Ascending aorta (tissue), 2 donors: ENCODE measurements around the gene CCDC86. TPM values are rescaled to one million over a fixed set of nuclear protein-coding genes. Genes with fewer than 3 reads are reported as not detected.

Experiments
- DNase-seq, 2 donors: peaks; one replicate each; pipeline ENCODE4 v3.0.0-alpha.2; 2019; ENCODE audit warnings: low spot score in 2 of 2
- H3K27ac ChIP-seq, 2 donors: fragments of 200-600 bp; sonication (generic); one replicate each; pipeline ENCODE4 v1.5.1; 2016 to 2017; ENCODE audit warnings: mild to moderate bottlenecking in 1 of 2
- H3K27me3 ChIP-seq: fragments of 200-600 bp; sonication (generic); one replicate; pipeline ENCODE4 v1.5.1; 2017
- H3K36me3 ChIP-seq, 2 donors: fragments of 200-600 bp; sonication (generic); one replicate each; pipeline ENCODE4 v1.5.1; 2016
- H3K4me1 ChIP-seq, 2 donors: fragments of 200-600 bp; sonication (generic); one replicate each; pipeline ENCODE4 v1.5.1; 2016 to 2017; ENCODE audit warnings: mild to moderate bottlenecking in 1 of 2
- H3K4me3 ChIP-seq, 2 donors: fragments of 200-600 bp; sonication (generic); one replicate each; pipeline ENCODE4 v1.5.1; 2016 to 2017; ENCODE audit warnings: mild to moderate bottlenecking in 1 of 2
- H3K9me3 ChIP-seq, 2 donors: fragments of 200-600 bp; sonication (generic); one replicate each; pipeline ENCODE4 v1.5.1; 2016
- CTCF ChIP-seq, 3 experiments: fragments of 200-600 bp in 2 of 3; fragments of 450-650 bp in 1 of 3; sonication (generic) in 2 of 3; IDR thresholded peaks; one replicate each; pipeline ENCODE4 v1.5.1; 2016 to 2019; ENCODE audit warnings: antibody characterized with exemption in 3 of 3, mild to moderate bottlenecking in 1 of 3, moderate library complexity in 1 of 3
- intact Hi-C: fragments of 100-400 bp; cut with DNase I; formaldehyde crosslinking; loops from one replicate; pipeline ENCODE4 v1.15.1; 2023
- total RNA-seq: library from RNA; depleted of rRNA; stranded (reverse); fragments of >200 nt; gene quantifications from one replicate; pipeline ENCODE4 v1.1.0, GENCODE V29; 2016

CCDC86 gene
- total RNA-seq, 1 donor from 2014 or later: 16.0 TPM

DNA sequence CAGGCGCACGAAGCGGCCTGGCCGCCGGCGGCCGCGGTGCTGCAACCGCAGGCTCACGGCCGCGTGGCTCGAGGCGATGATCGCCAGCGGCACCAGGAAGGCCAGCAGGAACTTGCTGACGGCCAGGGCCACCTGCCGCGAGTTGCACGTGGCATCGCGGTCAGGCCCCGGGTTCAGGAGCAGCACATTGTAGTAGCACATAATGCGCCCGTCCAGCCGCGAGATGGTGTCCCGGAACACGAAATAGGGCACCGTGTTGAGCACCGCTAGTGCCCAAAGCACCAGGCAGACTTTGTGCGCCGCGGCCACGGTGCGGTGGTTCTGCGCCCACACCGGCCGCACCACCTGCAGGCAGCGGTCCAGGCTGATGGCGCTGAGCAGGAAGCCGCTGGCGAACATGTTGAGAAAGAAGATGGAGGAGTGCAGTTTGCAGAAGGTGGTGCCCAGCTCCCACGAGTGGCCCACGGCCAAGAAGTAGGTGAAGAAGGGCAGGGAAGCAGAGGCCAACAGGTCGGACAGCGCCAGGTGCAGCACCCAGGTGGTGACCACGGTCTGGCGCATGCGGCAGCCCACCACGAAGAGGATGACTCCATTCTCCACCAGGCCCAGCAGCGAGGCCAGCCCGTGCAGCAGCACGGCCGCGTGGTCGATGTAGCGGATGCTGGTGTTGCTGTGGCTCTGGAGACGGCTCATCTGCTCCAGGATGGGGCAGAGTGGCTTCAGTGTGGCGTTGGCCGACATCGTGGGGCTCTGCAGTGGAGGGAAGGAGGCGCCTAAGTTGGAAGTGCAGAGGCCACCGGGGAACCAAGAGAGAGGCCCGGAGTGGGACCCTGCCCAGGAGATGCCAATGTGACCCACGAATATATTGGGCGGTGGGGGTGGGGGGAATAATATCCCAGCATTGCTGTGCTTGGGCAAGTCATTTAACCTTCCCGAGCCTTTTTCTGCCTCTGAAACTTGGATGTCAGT is 11.4 kb downstream of the CCDC86 start:
- no peak overlapping the region for H3K27ac ChIP-seq
- peaks cover 27 to 33% of the 10 kb centered on the region in 2 donors for H3K36me3 ChIP-seq
- no peak for DNase-seq
- H3K27me3 ChIP-seq: no peaks in the 10 kb centered on the region
- intact Hi-C loops: no loop called here
- no peak for TF ChIP-seq CTCF (IDR thresholded peaks at IDR 0.05)
- H3K4me3 ChIP-seq: no peak overlapping the region
- no peaks in the 10 kb centered on the region for H3K9me3 ChIP-seq
- no peaks in the 10 kb centered on the region for H3K4me1 ChIP-seq

DNA sequence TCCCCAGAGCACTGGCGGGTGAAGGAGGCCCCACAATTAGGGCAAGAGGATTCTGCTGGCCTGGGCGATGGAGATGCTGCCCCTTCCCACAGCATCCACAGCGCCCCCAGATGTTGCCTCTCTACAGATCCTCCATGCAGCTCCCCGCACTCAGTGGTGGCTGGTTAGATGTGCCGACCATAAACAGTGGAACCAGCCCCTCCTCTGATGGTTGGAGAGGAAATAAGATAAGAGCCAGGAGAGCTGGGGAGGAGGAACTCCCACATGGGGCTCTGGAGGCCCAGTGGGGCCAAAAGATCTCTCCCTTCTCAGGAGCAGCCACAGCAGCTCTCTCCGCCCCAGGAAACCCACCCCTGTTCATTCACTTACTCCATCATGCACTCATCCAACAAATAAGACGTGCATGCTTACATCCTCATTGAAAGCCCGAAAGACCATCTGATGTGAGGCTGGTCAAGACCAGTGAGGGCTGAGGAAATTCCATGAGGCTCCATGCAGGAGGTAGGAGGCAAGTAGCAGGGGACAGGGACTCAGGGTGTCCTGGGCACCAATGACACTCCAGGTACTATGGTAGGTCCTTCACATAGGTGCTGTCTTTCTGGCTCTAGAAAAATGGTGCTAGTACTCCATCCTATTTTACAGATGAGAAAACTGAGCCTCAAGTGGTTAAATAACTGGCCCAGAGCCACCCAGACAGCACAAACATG is 12.4 kb downstream of the CCDC86 start:
- H3K27me3 ChIP-seq: no peaks in the 10 kb centered on the region
- H3K4me1 ChIP-seq: no peaks in the 10 kb centered on the region
- peaks cover 21 to 23% of the 10 kb centered on the region in 2 donors for H3K36me3 ChIP-seq
- no peak for TF ChIP-seq CTCF (IDR thresholded peaks at IDR 0.05)
- H3K9me3 ChIP-seq: no peaks in the 10 kb centered on the region
- no peak overlapping the region for H3K4me3 ChIP-seq
- no peak for DNase-seq
- intact Hi-C loops: no loop called here
- H3K27ac ChIP-seq: no peak overlapping the region

DNA sequence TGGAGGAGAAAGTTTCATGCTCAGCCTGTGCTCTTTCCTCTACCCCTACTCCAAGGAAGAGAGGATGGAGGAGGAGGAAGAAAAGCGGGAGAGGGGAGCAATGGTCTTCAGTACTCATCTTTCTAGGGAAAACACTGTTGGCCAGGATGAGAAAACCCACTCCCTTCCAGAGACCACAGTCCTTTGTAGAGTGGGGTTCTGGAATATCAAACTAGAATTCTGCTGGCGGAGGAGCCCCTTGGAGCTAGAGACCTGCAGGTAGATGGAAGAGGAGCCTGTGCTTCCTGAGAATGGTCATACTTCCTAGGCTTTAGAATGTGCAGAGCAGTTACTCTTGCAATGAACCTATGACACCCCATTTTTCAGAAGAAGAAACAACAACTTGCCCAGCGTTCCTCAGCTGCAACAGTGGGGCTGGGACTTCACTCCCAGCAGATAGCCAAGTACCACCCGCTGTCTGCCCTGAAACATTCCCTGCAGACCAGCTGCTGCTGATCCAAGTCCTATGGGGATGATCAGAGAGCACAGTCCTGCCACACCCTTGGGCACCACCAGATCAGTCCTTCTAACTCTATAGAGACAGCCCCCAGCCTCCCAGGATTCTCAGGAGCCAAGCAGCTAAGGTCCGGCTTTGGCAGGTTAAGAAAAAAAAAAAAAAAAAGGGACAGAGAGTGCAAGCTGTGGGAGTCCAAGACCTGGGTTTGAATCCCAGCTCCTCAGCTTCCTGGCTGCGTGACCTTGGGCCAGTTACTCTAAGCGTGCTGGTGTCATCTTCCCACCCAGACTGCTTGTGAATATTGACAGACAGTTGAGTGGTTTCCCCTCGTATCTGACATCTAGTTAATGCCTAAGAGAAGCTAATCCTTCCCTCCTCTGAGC is 13.2 kb downstream of the CCDC86 start:
- H3K27ac ChIP-seq: no peak overlapping the region
- peaks cover 13 to 15% of the 10 kb centered on the region in 2 donors for H3K36me3 ChIP-seq
- TF ChIP-seq CTCF (IDR thresholded peaks at IDR 0.05): no peak
- no peaks in the 10 kb centered on the region for H3K4me1 ChIP-seq
- intact Hi-C loops: no loop called here
- no peaks in the 10 kb centered on the region for H3K27me3 ChIP-seq
- DNase-seq: no peak
- no peak overlapping the region for H3K4me3 ChIP-seq
- no peaks in the 10 kb centered on the region for H3K9me3 ChIP-seq

DNA sequence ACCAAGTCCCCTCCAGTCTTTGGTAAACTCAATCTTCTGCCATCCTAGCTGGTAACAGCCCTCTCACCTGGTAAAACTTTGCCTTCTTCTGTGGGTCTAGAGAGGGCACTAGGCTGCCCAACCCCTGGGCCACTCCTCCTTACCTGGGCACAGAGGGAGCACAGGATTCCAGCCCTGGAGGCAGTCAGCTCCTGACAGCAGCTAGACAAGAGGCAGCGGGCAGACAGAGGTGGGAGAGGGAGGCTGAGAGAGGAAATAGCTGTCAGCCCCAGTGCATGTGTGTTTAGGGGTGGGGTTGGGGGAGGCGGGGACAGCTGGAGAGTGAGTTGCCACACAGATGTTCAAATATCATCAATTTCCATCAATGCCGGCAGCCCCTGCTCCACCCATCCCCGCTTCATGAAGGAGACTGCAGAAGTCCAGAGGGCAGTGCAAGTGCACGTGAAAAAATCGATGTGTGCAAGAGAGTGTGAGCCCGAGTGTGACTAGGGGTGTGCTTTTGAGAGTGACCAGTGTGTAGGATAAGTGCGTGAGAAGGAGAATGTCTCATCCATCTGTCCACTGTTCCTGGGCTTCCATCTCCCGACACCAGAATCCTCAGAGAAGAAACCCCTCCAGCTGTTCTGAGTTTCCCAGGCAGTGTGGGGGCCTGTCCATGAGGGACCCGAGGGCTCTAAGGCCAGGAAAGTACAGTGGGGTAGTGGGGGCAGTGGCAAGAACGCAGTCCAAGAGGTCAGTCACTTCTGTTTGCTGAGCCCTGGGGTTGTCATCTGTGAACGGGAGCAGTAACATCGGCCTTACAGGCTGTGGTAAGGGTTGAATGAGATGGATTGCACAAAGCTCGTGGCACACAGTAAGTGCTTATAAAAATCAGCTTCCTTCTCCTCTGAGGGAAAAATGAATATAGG is 14.1 kb downstream of the CCDC86 start, which contains the start of gene PTGDR2:
Gene PTGDR2, minus strand, starts transcription at position 225 of the 908 bp plus-strand sequence. CDS start 2,228 bp downstream, outside the sequence.
- TF ChIP-seq CTCF (IDR thresholded peaks at IDR 0.05): no peak
- Histone ChIP-seq H3K9me3 (no peaks in the 10 kb centered on the region), H3K36me3 (peaks cover 4 to 6% of the 10 kb centered on the region in 2 donors), H3K4me3 (no peak within 1 kb of the TSS), H3K27ac (no peak within 1 kb of the TSS), H3K4me1 (no peaks in the 10 kb centered on the region), H3K27me3 (no peaks in the 10 kb centered on the region)
- DNase-seq: no peak
- intact Hi-C loops: no loop called here
